HepG2 (cell line): Measurements from ENCODE around the gene SINHCAF. TPM values are rescaled to one million over a fixed set of nuclear protein-coding genes. Genes with fewer than 3 reads are reported as not detected.

Experiments
- FOSL1 ChIP-seq: sonication (generic); formaldehyde crosslinking; IDR thresholded peaks from 2 replicates; pipeline ENCODE4 v1.9.0; 2021; ENCODE audit warnings: missing genetic modification reagents, borderline replicate concordance
- KAT2B ChIP-seq: fragments of 150-350 bp; IDR thresholded peaks from 2 replicates; pipeline ENCODE4 v1.6.1; 2014; ENCODE audit warnings: low read depth, low read length, borderline replicate concordance
- NFATC3 ChIP-seq: sonication (generic); formaldehyde crosslinking; IDR thresholded peaks from 2 replicates; pipeline ENCODE4 v1.5.1; 2020; ENCODE audit warnings: mild to moderate bottlenecking, missing genetic modification reagents
- POLR2A ChIP-seq, 2 experiments: IDR thresholded peaks; 2 replicates each; pipeline ENCODE4 v1.6.1; 2011; ENCODE audit warnings: low read depth in 2 of 2, low read length in 2 of 2, mild to moderate bottlenecking in 1 of 2, moderate library complexity in 1 of 2; ENCODE audit not compliant: insufficient read depth in 1 of 2
- SRSF9 ChIP-seq: fragments of 200-400 bp; formaldehyde crosslinking; IDR thresholded peaks from 2 replicates; pipeline ENCODE4 v1.6.1; 2018; ENCODE audit warnings: borderline replicate concordance, mild to moderate bottlenecking, low read depth, low read length; ENCODE audit not compliant: insufficient read depth, poor library complexity, severe bottlenecking
- ZNF317 ChIP-seq: sonication (generic); formaldehyde crosslinking; IDR thresholded peaks from 2 replicates; pipeline ENCODE4 v1.5.0; 2020; ENCODE audit warnings: mild to moderate bottlenecking, missing genetic modification reagents
- ZNF367 ChIP-seq: sonication (generic); formaldehyde crosslinking; IDR thresholded peaks from 2 replicates; pipeline ENCODE4 v1.4.0; 2020; ENCODE audit warnings: missing genetic modification reagents, borderline replicate concordance
- ZNF780A ChIP-seq: sonication (generic); formaldehyde crosslinking; IDR thresholded peaks from 2 replicates; pipeline ENCODE4 v1.8.0; 2022; ENCODE audit warnings: mild to moderate bottlenecking, missing genetic modification reagents, moderate library complexity
- polyA plus RNA-seq, 8 experiments: library from polyadenylated mRNA; depleted of rRNA in 3 of 8; stranded (reverse) in 7 of 8; unstranded in 1 of 8; fragments of >200 nt; fragmentation: Illumina TruSeq in 4 of 8; extraction: Trizol in 4 of 8; gene quantifications; 2 replicates each; pipeline versions ENCODE4 v1.2.1 to v1.2.3, GENCODE V29; 2011 to 2016; ENCODE audit warnings: low read depth in 4 of 8, missing spikeins in 1 of 8, mixed read lengths in 1 of 8; ENCODE audit not compliant: insufficient read depth in 1 of 8
- total RNA-seq, 5 experiments: library from RNA; depleted of rRNA; stranded (reverse); fragments of >200 nt; fragmentation: Illumina TruSeq; extraction: Trizol; gene quantifications; 2 replicates each; pipeline ENCODE4 v1.2.3, GENCODE V29; 2016; ENCODE audit warnings: low read depth in 1 of 5
- TF ChIP-seq, protein P1 (sequence below), 2 experiments: sonication (generic) in 1 of 2; formaldehyde crosslinking in 1 of 2; IDR thresholded peaks; 2 replicates each; pipeline versions ENCODE4 v1.5.1 to v1.6.1; 2011 to 2020; ENCODE audit warnings: borderline replicate concordance in 1 of 2, low read depth in 1 of 2, low read length in 1 of 2, mild to moderate bottlenecking in 1 of 2, missing genetic modification reagents in 1 of 2, moderate library complexity in 1 of 2
- TF ChIP-seq, protein P2 (sequence below): sonication (generic); formaldehyde crosslinking; IDR thresholded peaks from 2 replicates; pipeline ENCODE4 v1.8.1; 2023; ENCODE audit warnings: mild to moderate bottlenecking, inconsistent platforms, moderate library complexity, missing genetic modification reagents, borderline replicate concordance
- TF ChIP-seq, protein P3 (sequence below): sonication (generic); formaldehyde crosslinking; IDR thresholded peaks from 2 replicates; pipeline ENCODE4 v1.5.0; 2020; ENCODE audit warnings: mild to moderate bottlenecking, missing genetic modification reagents, borderline replicate concordance
- TF ChIP-seq, protein P4 (sequence below): sonication (generic); formaldehyde crosslinking; IDR thresholded peaks from 2 replicates; pipeline ENCODE4 v1.5.1; 2020; ENCODE audit warnings: mild to moderate bottlenecking, missing genetic modification reagents

Gene SINHCAF
- total and polyA plus RNA-seq, 2 of the 13 experiments (the other 11 are each of a cell fraction or from before 2014, with no cell fraction given) = 54.6 to 97.8 TPM

DNA sequence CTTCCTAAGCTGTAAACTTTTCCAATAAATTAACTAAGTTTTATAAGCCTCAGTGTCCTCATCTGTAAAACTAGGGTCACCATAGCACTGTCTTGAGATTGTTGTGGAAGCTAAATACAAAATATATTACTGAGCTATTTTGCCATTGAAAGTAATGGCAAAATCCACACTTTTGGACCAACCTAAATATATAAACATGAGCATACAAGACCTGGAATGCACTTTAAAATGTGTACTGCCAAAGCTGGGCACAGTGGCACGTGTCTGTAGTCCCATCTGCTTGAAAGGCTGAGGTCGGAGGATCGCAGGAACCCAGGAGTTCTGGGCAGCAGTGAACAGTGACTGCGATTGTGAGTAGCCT lies 29.8 kb upstream of the SINHCAF start (continued):
- TF ChIP-seq, protein P1, sequence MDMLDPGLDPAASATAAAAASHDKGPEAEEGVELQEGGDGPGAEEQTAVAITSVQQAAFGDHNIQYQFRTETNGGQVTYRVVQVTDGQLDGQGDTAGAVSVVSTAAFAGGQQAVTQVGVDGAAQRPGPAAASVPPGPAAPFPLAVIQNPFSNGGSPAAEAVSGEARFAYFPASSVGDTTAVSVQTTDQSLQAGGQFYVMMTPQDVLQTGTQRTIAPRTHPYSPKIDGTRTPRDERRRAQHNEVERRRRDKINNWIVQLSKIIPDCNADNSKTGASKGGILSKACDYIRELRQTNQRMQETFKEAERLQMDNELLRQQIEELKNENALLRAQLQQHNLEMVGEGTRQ (IDR thresholded peaks at IDR 0.05; ENCODE audit: low read depth, low read length) = no peak
- TF ChIP-seq, protein P1 (CRISPR knock-in tag; IDR thresholded peaks at IDR 0.05; ENCODE audit: borderline replicate concordance) = no peak
- TF ChIP-seq ZNF317 (CRISPR knock-in tag) (peak; percentile 68; the same call in 1 of the 2 replicates), POLR2A (IDR thresholded peaks at IDR 0.05; ENCODE audit: insufficient read depth in 1 of 2, low read depth in 2 of 2, low read length in 2 of 2) (no peak), NFATC3 (CRISPR knock-in tag) (no peak), ZNF367 (no peak), ZNF780A (CRISPR knock-in tag) (no peak), KAT2B (no peak), FOSL1 (no peak), SRSF9 (no peak)
- TF ChIP-seq, protein P2, sequence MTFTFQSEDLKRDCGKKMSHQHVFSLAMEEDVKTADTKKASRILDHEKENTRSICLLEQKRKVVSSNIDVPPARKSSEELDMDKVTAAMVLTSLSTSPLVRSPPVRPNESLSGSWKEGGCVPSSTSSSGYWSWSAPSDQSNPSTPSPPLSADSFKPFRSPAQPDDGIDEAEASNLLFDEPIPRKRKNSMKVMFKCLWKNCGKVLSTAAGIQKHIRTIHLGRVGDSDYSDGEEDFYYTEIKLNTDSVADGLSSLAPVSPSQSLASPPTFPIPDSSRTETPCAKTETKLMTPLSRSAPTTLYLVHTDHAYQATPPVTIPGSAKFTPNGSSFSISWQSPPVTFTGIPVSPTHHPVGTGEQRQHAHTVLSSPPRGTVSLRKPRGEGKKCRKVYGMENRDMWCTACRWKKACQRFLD (CRISPR knock-in tag) = no peak
- TF ChIP-seq, protein P3, sequence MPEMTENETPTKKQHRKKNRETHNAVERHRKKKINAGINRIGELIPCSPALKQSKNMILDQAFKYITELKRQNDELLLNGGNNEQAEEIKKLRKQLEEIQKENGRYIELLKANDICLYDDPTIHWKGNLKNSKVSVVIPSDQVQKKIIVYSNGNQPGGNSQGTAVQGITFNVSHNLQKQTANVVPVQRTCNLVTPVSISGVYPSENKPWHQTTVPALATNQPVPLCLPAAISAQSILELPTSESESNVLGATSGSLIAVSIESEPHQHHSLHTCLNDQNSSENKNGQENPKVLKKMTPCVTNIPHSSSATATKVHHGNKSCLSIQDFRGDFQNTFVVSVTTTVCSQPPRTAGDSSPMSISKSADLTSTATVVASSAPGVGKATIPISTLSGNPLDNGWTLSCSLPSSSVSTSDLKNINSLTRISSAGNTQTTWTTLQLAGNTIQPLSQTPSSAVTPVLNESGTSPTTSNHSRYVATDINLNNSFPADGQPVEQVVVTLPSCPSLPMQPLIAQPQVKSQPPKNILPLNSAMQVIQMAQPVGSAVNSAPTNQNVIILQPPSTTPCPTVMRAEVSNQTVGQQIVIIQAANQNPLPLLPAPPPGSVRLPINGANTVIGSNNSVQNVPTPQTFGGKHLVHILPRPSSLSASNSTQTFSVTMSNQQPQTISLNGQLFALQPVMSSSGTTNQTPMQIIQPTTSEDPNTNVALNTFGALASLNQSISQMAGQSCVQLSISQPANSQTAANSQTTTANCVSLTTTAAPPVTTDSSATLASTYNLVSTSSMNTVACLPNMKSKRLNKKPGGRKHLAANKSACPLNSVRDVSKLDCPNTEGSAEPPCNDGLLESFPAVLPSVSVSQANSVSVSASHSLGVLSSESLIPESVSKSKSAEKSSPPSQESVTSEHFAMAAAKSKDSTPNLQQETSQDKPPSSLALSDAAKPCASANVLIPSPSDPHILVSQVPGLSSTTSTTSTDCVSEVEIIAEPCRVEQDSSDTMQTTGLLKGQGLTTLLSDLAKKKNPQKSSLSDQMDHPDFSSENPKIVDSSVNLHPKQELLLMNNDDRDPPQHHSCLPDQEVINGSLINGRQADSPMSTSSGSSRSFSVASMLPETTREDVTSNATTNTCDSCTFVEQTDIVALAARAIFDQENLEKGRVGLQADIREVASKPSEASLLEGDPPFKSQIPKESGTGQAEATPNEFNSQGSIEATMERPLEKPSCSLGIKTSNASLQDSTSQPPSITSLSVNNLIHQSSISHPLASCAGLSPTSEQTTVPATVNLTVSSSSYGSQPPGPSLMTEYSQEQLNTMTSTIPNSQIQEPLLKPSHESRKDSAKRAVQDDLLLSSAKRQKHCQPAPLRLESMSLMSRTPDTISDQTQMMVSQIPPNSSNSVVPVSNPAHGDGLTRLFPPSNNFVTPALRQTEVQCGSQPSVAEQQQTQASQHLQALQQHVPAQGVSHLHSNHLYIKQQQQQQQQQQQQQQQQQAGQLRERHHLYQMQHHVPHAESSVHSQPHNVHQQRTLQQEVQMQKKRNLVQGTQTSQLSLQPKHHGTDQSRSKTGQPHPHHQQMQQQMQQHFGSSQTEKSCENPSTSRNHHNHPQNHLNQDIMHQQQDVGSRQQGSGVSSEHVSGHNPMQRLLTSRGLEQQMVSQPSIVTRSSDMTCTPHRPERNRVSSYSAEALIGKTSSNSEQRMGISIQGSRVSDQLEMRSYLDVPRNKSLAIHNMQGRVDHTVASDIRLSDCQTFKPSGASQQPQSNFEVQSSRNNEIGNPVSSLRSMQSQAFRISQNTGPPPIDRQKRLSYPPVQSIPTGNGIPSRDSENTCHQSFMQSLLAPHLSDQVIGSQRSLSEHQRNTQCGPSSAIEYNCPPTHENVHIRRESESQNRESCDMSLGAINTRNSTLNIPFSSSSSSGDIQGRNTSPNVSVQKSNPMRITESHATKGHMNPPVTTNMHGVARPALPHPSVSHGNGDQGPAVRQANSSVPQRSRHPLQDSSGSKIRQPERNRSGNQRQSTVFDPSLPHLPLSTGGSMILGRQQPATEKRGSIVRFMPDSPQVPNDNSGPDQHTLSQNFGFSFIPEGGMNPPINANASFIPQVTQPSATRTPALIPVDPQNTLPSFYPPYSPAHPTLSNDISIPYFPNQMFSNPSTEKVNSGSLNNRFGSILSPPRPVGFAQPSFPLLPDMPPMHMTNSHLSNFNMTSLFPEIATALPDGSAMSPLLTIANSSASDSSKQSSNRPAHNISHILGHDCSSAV (CRISPR knock-in tag) = no peak
- TF ChIP-seq, protein P4, sequence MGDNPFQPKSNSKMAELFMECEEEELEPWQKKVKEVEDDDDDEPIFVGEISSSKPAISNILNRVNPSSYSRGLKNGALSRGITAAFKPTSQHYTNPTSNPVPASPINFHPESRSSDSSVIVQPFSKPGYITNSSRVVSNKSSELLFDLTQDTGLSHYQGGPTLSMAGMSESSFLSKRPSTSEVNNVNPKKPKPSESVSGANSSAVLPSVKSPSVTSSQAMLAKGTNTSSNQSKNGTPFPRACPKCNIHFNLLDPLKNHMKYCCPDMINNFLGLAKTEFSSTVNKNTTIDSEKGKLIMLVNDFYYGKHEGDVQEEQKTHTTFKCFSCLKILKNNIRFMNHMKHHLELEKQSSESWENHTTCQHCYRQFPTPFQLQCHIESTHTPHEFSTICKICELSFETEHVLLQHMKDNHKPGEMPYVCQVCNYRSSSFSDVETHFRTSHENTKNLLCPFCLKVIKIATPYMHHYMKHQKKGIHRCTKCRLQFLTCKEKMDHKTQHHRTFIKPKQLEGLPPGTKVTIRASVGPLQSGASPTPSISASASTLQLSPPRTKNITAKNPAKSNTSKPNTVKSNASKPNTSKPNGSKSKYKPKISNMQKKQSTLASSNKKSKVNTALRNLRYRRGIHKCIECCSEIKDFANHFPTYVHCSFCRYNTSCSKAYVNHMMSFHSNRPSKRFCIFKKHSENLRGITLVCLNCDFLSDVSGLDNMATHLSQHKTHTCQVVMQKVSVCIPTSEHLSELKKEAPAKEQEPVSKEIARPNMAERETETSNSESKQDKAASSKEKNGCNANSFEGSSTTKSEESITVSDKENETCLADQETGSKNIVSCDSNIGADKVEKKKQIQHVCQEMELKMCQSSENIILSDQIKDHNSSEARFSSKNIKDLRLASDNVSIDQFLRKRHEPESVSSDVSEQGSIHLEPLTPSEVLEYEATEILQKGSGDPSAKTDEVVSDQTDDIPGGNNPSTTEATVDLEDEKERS (CRISPR knock-in tag) = no peak
